NCI-H2171 treated with DMSO at 0.1 percent for 48 hours (cell line): ENCODE measurements around the gene SLC6A12.
"Not testable (repeated sequence)": the region's sequence is repeated elsewhere in the genome, so short reads cannot be mapped to it uniquely, and the experiment has no call there.

Experiments used
- DNase-seq: peaks from one replicate; lab custom pipeline; 2025; lab: John Stamatoyannopoulos, UW

SLC6A12 gene

DNA sequence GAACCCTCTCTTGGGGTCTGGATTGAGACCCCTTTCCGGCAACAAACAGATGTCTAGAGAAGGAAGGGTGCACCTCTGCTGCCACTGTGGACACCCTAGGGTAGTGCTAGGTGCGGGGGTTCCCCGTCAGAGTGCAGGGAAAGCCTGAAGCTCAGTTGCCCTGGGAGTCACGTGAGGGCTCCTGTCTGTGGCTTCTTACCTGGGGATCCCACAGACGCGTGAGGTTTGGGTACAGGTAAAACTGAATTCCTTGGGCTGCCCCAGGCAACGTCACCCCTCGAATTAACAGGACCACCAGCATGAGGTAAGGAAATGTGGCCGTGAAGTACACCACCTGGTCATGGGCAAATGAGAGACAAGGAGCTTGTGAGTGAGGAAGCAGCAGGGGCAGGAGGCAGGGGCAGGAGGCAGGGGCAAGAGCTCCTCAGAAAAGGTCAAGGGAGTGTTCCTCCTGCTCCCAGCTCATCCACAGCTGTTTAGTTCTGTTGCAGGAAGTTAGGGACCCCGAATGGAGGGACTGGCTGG is 21.0 kb upstream of the SLC6A12 start:
- no peak for DNase-seq

DNA sequence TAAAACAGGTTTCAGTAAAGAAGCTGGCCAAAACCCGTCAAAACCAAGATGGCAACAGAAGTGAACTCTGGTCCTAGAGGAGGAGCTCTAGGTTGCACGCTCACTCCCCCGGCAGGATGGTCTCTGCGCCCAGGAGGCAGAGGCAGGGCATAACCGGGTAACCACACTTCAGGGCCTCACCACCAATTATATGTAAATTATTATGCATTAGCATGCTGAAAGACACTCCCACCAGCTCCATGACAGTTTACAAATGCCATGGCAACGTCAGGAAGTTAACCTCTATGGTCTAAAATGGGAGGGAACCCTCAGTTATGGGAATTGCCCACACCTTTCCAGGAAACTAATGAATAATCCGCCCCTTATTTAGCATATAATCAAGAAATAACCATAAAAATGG is 20.1 kb upstream of the SLC6A12 start:
- no peak for DNase-seq

DNA sequence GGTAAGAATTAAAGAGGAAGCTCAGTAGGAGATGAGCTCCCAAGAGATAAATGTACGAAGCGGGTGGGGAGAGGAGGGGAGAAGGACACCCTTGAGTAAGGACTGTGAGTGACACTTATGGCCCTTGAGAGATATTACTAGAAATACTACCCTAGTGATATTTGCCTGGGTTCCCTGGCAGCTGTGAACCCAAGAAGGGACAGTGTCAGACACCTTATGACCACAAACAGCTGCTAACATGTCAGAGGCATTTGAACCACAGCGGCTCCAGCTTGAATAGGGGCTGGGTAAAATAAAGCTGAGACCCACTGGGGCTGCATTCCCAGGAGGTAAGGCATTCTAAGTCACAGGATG is 19.6 kb upstream of the SLC6A12 start:
- DNase-seq = no peak

DNA sequence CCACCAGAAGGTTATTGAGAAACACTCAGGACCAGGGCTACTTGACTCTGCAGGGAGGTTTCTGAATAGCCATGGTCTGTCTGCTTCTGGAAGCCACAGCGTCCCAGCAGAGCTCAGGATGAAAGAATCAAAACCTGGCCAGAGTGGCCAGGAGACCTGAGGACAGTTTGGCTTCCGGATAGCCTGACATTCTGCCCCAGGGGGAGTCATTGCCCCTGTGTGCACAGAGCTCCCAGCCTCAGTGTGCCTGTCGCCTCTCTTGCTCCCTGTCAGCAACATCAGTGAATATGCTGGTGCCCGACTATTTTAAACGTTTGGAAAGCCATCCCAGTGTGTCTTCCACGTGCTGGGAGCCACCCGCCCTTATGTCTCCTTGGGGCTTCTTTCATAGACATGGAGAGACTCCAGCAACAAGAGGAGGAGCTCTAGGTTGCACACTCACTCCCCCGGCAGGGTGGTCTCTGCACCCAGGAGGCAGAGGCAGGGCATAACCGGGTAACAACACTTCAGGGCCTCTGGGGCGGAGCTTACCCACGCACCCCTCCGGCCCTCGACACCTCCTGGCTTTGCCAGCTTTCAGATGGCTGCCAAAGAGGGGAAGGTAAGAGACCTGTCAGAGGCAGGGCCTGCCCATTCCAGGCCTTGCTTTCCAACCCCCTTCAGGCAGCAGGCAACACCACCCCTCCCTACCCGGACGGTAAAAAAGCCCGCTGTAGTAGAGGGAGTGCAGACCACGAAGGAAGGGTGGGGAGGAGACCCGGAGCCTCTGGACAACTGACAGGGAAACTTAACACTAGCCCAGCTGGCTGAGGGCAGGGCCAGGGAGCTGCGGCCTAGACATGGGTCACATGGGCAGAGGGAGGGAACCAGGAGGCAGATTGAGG is 19.0 kb upstream of the SLC6A12 start:
- peak; percentile 92 for DNase-seq

DNA sequence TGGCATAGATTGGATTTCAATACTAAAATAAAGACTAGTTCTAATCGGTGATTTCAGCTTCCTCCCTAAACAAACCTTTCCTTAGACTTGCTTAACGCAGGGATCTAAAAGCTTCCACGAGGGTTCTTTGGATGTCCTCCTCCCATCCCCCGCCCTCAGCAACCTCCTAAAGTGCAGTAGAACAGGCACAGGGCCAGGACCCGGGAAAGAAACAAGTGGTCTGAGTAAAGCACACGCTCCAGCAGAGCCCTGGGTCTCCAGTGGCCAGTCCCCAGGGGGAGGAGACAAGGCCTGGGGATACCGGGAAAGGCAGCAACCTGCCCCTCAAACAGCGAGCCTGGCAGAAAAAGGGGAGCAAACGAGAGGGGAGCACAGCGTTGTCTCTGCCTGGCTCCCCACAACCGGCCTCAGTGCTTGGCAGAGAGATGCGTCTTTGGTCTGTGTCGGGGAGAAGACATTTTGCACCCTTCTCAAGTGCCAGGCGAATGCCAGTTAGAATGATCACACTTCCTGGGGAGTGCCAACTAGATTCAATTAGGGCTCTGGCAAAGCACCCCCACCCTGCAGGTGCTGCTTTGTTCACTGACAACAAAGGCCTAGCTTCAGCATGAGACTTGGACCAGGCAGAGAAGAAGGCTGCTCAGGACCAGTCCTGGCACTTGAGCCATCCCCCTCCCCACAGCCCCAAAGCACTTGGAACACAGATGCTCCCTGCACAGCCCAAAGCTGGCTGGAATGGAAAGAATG is 17.1 kb upstream of the SLC6A12 start:
- no peak for DNase-seq

DNA sequence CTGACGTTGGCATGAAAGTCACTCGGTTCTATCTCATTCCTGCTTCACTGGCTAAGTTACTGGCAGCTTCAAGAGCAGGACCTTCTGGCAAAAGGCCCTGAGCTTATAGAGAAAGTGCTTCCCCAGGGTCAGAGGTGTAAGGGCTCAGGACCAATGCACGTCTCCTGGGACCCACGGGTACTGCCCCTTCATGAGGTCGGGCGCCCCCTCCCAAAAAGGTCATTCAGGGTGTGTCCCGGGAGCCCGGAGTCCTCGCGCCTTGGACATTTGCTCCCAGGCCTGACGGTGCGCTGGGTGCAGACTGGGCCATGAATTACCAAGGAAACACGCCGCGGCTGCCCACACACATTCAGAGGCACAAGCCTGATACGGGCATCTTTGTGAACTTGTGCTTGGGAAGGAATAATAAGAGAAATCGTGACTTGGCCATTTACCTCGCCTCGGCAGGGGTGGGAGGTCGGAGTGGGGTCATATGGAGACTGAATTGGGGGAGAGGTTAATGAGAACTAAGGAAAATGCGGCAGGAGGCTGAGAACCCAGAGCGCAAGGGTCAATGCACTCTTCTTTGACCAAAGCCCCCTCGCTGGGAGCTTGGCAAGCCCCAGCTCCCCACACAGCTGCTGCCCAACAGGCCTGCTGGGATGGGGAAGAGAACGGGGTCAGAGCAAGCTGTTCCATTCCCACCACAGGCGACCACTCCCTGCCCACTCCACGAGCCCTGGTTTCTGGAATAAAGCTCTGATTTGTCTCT is 15.7 kb upstream of the SLC6A12 start:
- DNase-seq = no peak

DNA sequence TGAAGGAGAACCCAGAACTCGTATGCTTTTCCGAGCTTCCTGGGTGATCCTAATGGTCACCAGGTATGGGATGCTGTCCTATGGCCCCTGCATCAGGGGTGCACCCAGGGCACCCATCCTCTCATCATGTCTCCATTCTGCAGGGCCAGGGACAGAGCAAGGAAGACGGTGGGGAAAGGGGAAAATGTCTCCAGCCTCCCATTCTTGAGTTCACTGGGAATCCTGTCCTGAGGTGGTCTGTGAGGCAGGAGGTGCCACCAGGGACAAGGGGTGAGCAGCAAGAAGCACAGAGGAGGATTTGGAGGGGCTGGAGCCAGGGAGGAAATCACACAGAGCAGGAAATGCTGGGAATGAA is 14.9 kb upstream of the SLC6A12 start:
- DNase-seq = no peak

DNA sequence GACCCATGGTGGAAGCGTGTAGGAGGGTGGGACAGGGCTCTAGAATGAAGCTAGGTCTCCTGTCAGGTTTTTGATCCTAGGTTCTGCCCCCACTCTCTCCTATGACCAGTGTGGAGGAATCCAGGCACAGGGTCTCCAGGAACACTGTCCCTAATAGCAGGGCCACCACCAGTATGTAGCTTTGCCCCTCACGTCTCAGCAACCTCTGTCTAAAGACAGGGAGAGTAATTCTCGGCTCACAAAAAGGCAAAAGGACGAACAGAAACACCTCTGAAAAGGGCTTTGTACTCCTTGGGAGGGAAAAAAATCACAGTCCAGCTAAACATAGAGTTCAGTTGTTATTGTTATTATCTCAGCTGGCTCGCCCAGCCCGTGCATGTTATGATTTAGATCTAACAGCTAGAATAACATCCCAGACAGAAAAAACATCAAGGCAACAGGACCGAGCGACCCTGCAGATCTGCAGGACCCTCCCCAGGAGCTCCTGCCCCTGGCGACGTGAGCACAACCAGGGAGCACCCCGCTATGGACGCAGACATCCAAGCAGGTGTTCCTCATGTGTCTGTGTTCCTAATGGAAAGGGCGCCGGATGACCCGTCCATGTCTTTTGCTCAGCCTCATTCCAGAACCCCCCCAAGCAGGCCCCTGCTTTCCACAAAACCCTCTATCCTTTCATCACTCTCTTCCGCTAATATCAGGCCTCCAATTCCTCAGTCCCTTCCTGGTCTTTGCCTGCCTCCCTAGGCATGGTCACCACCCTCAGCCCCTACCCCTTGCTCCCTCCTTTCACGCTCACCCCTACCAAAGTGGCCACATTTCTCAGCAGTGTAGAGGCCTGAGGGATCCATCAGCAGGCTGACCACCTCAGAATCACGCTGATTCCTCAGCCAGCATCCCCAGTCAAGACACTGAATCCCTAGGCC is 14.2 kb upstream of the SLC6A12 start:
- no peak for DNase-seq

DNA sequence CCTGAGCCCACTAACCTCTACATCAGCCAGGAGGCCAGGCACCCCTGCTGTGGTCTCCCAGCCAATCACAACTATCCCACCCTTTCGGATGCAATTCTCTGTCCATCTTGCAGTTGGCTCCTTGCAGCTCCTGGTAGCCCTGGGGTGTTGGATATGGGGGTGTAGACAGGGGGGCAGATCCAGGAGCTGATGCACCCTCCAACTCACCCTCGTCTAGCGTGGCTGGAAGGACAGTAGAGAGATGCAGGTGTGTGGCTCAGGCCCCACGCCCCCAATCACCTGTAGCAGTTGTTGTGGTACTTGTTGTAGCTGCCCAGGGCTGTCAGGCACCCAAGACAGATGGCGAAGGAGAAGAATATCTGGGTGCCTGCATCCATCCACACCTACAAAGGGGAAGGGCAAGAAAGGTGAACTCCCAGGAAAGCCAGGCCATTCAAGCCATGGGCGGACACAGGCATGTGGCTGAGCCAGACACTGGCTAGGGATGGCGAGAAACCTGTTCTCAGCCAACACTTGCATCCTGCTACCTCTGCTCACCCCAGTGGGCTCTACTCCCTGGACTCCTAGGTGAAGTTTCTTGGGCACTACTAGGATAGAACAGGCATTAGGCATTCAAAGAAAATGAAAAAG is 13.4 kb upstream of the SLC6A12 start:
- no peak for DNase-seq

DNA sequence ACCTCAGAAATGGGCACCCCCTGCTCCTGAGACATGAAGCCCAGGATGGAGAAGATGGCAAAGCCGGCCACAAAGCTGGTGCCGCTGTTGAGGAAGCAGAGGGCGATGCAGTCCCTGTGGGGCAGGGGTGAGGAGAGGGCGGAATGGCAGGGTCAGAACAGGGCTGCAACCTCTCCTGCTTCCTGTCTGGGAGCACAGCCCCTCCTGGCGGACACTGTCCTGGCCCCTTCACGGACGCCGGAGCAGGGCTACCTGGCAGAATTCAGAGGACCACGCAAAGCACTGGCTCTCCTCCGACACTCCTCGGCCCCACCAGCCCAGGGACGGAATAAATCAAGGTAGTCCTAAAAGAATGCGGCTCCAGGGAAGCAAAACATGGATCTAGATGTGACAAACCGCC is 12.4 kb upstream of the SLC6A12 start:
- DNase-seq = no peak

DNA sequence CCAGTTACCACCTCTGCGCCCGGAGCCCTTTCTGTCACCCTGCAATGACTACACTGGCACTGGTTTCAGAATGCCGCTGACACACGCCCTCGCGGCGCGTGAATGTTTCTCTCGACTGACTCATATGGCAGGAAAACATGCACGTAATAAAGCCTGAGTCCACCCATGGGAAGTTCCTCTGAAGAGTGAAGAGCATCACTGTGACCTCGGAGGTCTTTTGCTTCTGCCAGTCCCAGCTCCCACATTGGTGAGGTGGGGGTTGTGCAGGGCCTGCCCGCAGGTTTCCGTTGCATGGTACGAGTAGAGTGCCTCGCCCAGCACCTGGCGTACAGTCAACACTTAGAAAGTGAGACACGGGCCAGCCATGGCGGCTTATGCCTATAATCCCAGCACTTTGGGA is 11.1 kb upstream of the SLC6A12 start:
- no peak for DNase-seq

DNA sequence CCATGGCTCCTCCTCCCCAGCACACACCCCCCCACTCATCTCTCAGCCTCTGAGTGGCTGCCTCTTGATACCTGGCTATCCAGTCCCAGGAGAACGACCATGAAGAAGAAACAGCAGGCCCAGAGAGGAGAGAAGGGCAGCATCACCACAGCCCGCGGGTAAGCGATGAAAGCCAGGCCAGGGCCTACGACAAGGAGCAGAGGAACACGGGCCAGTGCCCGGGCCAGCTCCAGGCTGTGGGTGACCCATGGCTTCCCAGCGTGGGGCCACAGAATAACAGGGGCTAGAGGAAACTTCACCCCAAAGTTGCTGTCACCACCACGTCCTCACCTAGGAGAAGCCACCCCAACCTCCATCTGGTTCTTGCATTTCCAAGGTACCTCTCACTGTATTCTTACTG is 10.4 kb upstream of the SLC6A12 start:
- DNase-seq = no peak

DNA sequence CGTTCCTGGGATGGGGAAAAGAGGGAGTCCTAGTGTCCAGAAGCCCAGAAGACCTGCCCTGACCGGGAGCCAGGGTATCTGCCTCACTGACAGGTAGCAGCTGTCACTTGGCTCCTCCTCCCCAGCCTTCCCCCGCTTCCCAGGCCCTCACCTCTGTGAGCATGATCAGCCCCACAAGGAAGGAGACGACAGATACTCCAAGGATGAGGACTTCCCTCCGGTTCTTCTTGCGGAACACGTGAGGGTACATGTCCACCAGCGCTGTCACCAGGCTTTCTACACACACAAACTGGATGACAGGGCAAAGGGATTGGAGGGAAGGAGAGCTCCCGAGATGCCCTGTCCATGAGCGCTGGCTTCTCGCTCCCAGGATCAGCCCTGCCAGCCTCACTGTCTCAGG is 9.9 kb upstream of the SLC6A12 start:
- no peak for DNase-seq

DNA sequence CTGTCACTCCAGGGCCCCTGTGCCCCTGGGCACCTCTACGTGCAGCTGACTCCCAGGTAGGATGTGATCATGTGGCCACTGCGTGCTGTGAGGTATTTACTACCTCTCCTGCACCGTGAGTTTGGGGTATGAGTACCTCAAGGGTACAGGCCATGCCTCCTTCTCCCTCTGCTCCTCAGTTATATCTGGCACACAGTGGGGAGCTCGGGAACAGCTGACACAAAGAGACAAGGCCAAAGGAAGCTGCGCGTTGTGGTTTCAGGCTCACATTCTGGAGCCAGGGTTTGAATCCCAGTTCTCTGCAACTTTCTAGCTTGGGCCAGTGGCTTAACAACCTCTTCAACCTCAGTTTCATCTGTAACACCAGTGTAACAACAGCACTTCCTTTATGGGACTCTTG is 7.8 kb upstream of the SLC6A12 start:
- no peak for DNase-seq

DNA sequence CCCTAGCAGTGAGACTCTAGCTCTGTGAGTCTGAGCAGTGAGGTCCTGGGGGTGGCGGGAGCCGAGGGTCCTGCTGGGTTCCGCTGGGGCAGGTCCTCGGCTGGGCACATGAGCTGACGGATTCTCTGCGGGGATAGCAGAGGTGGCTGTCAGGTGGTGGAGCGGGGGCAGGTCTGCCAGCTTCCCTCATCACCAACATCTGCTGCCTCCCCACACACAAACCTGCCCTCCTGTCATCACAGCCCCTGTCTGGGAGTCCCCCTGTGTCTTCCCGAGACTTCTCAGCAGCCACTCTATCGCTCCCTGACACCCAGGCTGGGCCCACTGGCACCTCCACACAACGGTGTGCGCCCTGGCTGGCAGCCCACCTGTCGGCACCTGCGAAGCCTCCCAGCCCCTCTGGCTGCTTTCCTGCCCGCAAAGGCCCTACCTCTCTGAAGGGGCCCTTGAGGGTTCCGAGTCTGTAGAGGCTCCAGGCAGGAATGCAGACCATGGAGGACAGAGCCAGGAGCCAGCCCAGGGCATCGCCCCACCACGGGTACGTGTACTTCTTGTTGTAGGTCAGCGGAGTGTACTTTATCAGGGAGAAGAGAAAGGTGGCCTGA is 7.1 kb upstream of the SLC6A12 start:
- no peak for DNase-seq

DNA sequence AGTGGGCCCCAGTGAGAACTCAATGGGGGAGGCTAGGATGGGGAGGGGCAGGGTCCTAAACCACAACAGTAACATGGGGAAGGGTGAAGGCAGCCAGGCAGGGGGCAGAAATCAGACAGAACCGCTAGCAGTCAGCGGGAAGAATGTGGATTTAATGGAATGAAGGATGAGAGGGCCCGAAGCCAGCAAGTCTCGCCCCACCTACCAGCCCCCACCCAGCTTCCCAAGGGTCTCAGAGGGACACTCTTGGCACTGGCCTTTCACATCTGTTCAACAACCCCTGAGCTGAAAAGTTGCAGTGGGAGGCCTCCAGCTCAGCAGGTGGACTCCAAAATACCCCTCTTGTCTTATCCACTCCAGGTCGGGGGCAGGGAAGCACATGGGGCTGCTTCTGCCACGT is 6.5 kb upstream of the SLC6A12 start:
- no peak for DNase-seq

DNA sequence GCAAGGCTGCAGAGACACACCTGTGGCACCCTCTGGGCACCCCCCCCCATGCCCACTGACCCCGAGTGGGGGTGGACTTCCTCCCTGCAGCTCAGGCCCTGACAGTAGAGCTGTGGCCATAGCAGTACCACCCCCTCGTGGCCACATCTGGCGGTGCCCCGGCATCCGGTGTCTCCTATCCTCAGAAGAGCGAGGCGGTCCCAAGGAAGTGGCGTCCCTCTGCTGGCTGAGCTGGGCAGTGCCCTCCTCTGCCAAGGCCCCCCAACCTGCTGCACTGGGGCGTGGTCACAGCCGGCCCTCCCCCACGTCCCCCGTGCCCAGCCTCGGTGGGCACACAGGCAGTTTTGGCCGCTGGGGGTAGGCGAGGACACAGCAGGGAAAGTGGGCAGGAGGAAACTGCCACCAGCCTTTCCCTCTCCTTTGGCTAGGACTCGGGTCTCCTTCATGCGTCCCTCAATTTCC is 6.0 kb upstream of the SLC6A12 start:
- DNase-seq = peak; percentile 59

DNA sequence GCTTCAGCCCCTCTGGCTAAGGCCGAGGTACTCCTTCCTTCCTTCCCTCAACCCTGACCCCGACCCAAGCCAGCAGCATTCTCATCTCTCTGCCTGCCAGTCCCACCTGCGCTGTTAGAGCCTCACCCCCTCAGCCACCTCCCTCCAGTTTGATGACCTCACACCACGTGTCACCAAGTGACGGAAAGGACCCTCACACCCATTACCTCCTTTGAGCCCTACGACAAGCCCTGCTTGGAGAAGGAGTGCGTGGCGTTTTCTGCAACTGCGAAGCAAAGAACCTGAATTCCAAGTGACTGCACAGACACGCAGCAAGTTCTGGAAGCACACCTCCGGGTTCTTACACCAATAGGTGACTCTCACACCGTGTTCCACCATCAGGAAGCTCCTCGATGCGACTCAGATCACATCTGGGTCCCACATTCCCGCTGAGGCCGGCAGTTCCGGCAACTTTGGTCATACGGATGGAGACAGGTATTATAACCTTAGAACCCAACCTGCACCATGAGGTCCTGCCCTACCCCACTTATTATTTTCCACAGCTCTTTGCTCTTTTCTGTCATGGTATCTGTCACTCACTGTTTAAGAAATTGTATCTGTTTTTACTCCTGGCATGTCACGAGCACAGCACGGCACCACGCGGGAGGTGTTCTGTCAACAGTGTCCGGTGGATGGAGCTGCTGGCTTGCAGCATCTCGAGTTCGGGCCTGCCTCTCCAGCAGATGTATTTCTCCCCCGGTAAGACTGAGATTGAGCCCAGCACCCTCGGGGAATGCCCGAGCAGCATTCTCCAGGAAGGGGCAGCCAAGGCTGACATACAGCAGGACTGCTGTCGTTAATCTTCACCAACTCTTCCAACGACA is 5.0 kb upstream of the SLC6A12 start:
- no peak for DNase-seq

DNA sequence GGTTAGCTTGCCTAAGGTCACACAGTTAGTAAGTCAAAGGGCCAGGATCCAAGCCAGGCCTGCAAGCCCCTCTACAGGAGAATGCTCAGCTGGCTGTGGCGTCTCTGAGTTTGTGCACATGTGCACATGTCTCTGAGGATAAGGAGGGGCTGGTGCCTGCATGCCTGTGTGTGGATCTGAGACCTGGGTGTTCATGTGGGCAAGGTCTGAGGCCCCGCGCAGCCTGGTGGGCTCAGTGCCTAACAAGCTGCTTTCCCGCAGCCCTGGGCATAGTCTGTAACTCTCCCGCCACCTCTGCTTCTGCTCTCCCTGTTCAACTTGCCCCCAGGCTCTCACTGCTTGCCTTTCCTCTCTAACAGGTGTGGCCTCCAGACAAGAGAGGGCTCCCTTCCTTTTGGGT is 4.3 kb upstream of the SLC6A12 start:
- no peak for DNase-seq

DNA sequence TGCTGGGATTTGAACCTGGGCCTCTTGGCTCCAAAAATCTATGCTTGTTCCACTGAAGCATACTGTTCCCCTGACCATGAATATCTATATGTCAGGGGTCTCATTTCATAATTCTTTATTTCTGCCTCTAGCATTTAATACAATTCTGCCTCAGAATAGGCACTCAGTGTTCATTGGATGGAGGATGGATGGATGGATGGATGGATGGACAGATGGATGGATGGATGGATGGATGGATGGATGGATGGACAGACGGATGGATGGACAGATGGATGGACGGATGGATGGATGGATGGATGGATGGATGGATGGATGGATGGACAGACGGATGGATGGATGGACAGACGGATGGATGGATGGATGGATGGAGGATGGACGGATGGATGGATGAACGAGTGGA is 3.1 kb upstream of the SLC6A12 start:
- not testable (repeated sequence) for DNase-seq
